ENCODE results near the gene PLIN3.

The PLIN3 gene

GRCh38 chr19:4908781-4909155, 41.3 kb upstream of the PLIN3 start:
- H3K27ac ChIP-seq (ENCODE audit: extremely low read depth, low read depth, low read length): no peak overlapping the region; the same call in 1 of the 2 replicates
- H3K4me3 ChIP-seq (ENCODE audit: low read depth, low read length): no peak overlapping the region
- ChIA-PET CTCF (interaction anchor here (1.0 kb wide), 2 partner anchors 57 to 99 kb away, joined by 4 to 6 read pairs; no protein-coding TSS in a partner anchor), POLR2A (interaction anchor here (0.6 kb wide), 1 partner anchor 36 kb away, joined by 4 read pairs; no protein-coding TSS in a partner anchor)
- peaks cover 13 to 34% of the 10 kb centered on the region in 2 experiments; a peak in 2 of 3 replicates for H3K36me3 ChIP-seq (ENCODE audit: control insufficient read depth in 2 of 2, insufficient read depth in 1 of 2, low read length in 2 of 2)
- TF ChIP-seq PATZ1 (tag by site-specific recombination; IDR thresholded peaks at IDR 0.05) (no peak), HIC1 (tag by site-specific recombination; IDR thresholded peaks at IDR 0.05) (0 out of 2 replicates have a peak, but pooled peaks have one; percentile 15)
- H3K9me3 ChIP-seq (ENCODE audit: control insufficient read depth, insufficient read depth, low read depth, low read length): no peaks in the 10 kb centered on the region
- H3K4me1 ChIP-seq (ENCODE audit: control insufficient read depth, insufficient read depth, low read length): peaks cover 8% of the 10 kb centered on the region; the same call in 1 of the 2 replicates

- TF ChIP-seq ZNF692 (tag by site-specific recombination; IDR thresholded peaks at IDR 0.05) (peak; percentile 77), KLF1 (tag by site-specific recombination; IDR thresholded peaks at IDR 0.05) (no peak), ZNF518A (tag by site-specific recombination; conservative IDR thresholded peaks at IDR 0.05; ENCODE audit: low read depth) (no peak), ZBTB17 (tag by site-specific recombination; IDR thresholded peaks at IDR 0.05) (peak; percentile 32; the same call in 1 of the 2 replicates)
- POLR2A ChIA-PET: no interaction called here
- Histone ChIP-seq H3K4me3 (ENCODE audit: low read depth, low read length) (no peak overlapping the region), H3K36me3 (ENCODE audit: control insufficient read depth in 2 of 2, insufficient read depth in 1 of 2, low read length in 2 of 2) (peaks cover 9 to 30% of the 10 kb centered on the region in 2 experiments; a peak in 2 of 3 replicates), H3K27ac (ENCODE audit: extremely low read depth, low read depth, low read length) (no peak overlapping the region; the same call in 1 of the 2 replicates), H3K9me3 (ENCODE audit: control insufficient read depth, insufficient read depth, low read depth, low read length) (no peaks in the 10 kb centered on the region), H3K4me1 (ENCODE audit: control insufficient read depth, insufficient read depth, low read length) (peaks cover 8% of the 10 kb centered on the region; the same call in 1 of the 2 replicates)
- CTCF ChIA-PET: interaction anchor here (1.0 kb wide), 1 partner anchor 56 kb away, joined by 6 read pairs; no protein-coding TSS in a partner anchor
These were observed 40.9 kb upstream of the PLIN3 start for GRCh38 chr19:4908360-4908759.

GRCh38 chr19:4906963-4907362, 39.5 kb upstream of the PLIN3 start:
- POLR2A ChIA-PET: no interaction called here
- peaks cover 8% of the 10 kb centered on the region; the same call in 1 of the 2 replicates for H3K4me1 ChIP-seq (ENCODE audit: control insufficient read depth, insufficient read depth, low read length)
- H3K4me3 ChIP-seq (ENCODE audit: low read depth, low read length): no peak overlapping the region
- CTCF ChIA-PET: interaction anchor here (0.6 to 1.9 kb wide), 2 partner anchors 9 to 97 kb away, joined by 3 to 12 read pairs; no protein-coding TSS in a partner anchor
- H3K27ac ChIP-seq (ENCODE audit: extremely low read depth, low read depth, low read length): no peak overlapping the region
- no peak for TF ChIP-seq ZNF26 (tag by site-specific recombination; IDR thresholded peaks at IDR 0.05)
- peak; percentile 82 for TF ChIP-seq ZBTB6 (tag by site-specific recombination; IDR thresholded peaks at IDR 0.05)
- TF ChIP-seq ZNF24 (tag by site-specific recombination; IDR thresholded peaks at IDR 0.05): no peak
- 0 out of 2 replicates have a peak, but pooled peaks have one; percentile 53 for TF ChIP-seq ZSCAN16 (tag by site-specific recombination; IDR thresholded peaks at IDR 0.05)
- TF ChIP-seq ZNF16 (tag by site-specific recombination; IDR thresholded peaks at IDR 0.05; ENCODE audit: low read depth): no peak
- H3K36me3 ChIP-seq (ENCODE audit: control insufficient read depth in 2 of 2, insufficient read depth in 1 of 2, low read length in 2 of 2): peaks cover 0 to 16% of the 10 kb centered on the region in 2 experiments; a peak in 1 of 3 replicates
- no peaks in the 10 kb centered on the region for H3K9me3 ChIP-seq (ENCODE audit: control insufficient read depth, insufficient read depth, low read depth, low read length)
